A549 (cell line): ENCODE data around the gene GMCL1. TPM values are rescaled to one million over a fixed set of nuclear protein-coding genes. Genes with fewer than 3 reads are reported as not detected.
A peak's percentile ranks its signal among the peaks of the same experiment; 100 is the strongest.
"Not testable (repeated sequence)": the region's sequence is repeated elsewhere in the genome, so short reads cannot be mapped to it uniquely, and the experiment has no call there.

ENCODE experiments used
- ATAC-seq, 2 experiments: fragments of 200-7000 bp in 1 of 2; fragments of >200 bp in 1 of 2; cut with Nextera tagmentation in 1 of 2; cut with Tn5 transposase in 1 of 2; 3 replicates each; pipeline versions ENCODE4 v1.8.0 to v1.9.1; 2018 to 2020; ENCODE audit warnings: mild to moderate bottlenecking in 1 of 2, moderate library complexity in 1 of 2
- CTCF ChIA-PET: fragments of 300-600 bp; sonication (Branson Sonifier 250); formaldehyde crosslinking; extraction: SDS; loops from one replicate; lab custom pipeline; 2021; ENCODE audit warnings: antibody characterized with exemption, inconsistent platforms; lab: Yijun Ruan, JAX
- POLR2A ChIA-PET: fragments of 350-600 bp; formaldehyde crosslinking; extraction: SDS; loops from one replicate; lab custom pipeline; 2021; ENCODE audit warnings: antibody characterized with exemption, inconsistent platforms; lab: Yijun Ruan, JAX
- DNase-seq, 2 experiments: peaks; one replicate each; pipeline versions ENCODE4 v3.0.0 to v3.0.0-alpha.2; 2011 to 2016; ENCODE audit warnings: low read depth in 1 of 2, low spot score in 1 of 2
- FAIRE-seq: peaks from 2 replicates; lab custom pipeline; 2011; peaks lifted over from hg19 to GRCh38; lab: Jason Lieb, UNC
- H3K27ac ChIP-seq, 2 experiments: fragments of >200 bp; sonication (Bioruptor Twin); formaldehyde crosslinking; 3 replicates each; pipeline ENCODE4 v1.5.1; 2016 to 2017
- H3K4me1 ChIP-seq: fragments of >200 bp; sonication (Bioruptor Twin); formaldehyde crosslinking; 3 replicates; pipeline ENCODE4 v1.6.1; 2016
- H3K4me2 ChIP-seq: fragments of >200 bp; sonication (Bioruptor Twin); formaldehyde crosslinking; 3 replicates; pipeline ENCODE4 v1.6.1; 2016
- H3K4me3 ChIP-seq: fragments of >200 bp; sonication (Bioruptor Twin); formaldehyde crosslinking; 3 replicates; pipeline ENCODE4 v1.5.1; 2016
- H3K9me3 ChIP-seq: fragments of >200 bp; sonication (Bioruptor Twin); formaldehyde crosslinking; 3 replicates; pipeline ENCODE4 v1.6.1; 2016
- BHLHE40 ChIP-seq: IDR thresholded peaks from 2 replicates; pipeline ENCODE4 v1.6.1; 2012; ENCODE audit warnings: low read depth, low read length, inconsistent platforms
- CBX2 ChIP-seq: fragments of 200-600 bp; sonication (generic); IDR thresholded peaks from 2 replicates; pipeline ENCODE4 v1.6.1; 2016; ENCODE audit warnings: low read depth, mild to moderate bottlenecking, borderline replicate concordance
- FOXS1 ChIP-seq: fragments of 250-450 bp; sonication (Bioruptor Pico); IDR thresholded peaks from 2 replicates; pipeline ENCODE4 v1.5.0; 2020; ENCODE audit warnings: mild to moderate bottlenecking, moderate library complexity
- HEYL ChIP-seq: fragments of 250-450 bp; sonication (Bioruptor Pico); IDR thresholded peaks from 2 replicates; pipeline ENCODE4 v1.8.0; 2021; ENCODE audit warnings: mild to moderate bottlenecking, moderate library complexity
- HOXB13 ChIP-seq: fragments of 250-450 bp; sonication (Bioruptor Pico); IDR thresholded peaks from 2 replicates; pipeline ENCODE4 v1.5.0; 2020; ENCODE audit warnings: low read depth, mild to moderate bottlenecking, moderate library complexity
- JUN ChIP-seq, 2 experiments: fragments of >200 bp; sonication (Bioruptor Twin); formaldehyde crosslinking; IDR thresholded peaks; 2 replicates in 1 of 2; 3 replicates in 1 of 2; pipeline ENCODE4 v1.6.1; 2016 to 2017
- KDM1A ChIP-seq: fragments of 200-600 bp; sonication (generic); IDR thresholded peaks from 2 replicates; pipeline ENCODE4 v1.6.1; 2016; ENCODE audit warnings: low read depth, mild to moderate bottlenecking
- MAFK ChIP-seq: fragments of 450-650 bp; IDR thresholded peaks from 2 replicates; pipeline ENCODE4 v1.6.1; 2014; ENCODE audit not compliant: partially characterized antibody
- NFE2L2 ChIP-seq: fragments of 150-350 bp; conservative IDR thresholded peaks from 2 replicates; pipeline ENCODE4 v1.6.1; 2014; ENCODE audit warnings: low read length
- PHF8 ChIP-seq: fragments of 200-600 bp; sonication (generic); IDR thresholded peaks from 2 replicates; pipeline ENCODE4 v1.6.1; 2016; ENCODE audit warnings: low read depth, mild to moderate bottlenecking, antibody characterized with exemption, moderate library complexity, borderline replicate concordance
- RAD21 ChIP-seq, 2 experiments: fragments of >200 bp in 1 of 2; sonication (Bioruptor Twin) in 1 of 2; formaldehyde crosslinking in 1 of 2; IDR thresholded peaks in 1 of 2; conservative IDR thresholded peaks in 1 of 2; 2 replicates in 1 of 2; 3 replicates in 1 of 2; pipeline ENCODE4 v1.6.1; 2012 to 2018; ENCODE audit warnings: inconsistent platforms in 1 of 2
- RCOR1 ChIP-seq: fragments of 150-350 bp; IDR thresholded peaks from 2 replicates; pipeline ENCODE4 v1.6.1; 2014; ENCODE audit warnings: antibody characterized with exemption, low read length, low read depth
- RNF2 ChIP-seq: fragments of 200-600 bp; sonication (generic); IDR thresholded peaks from 2 replicates; pipeline ENCODE4 v1.6.1; 2016; ENCODE audit warnings: low read depth, mild to moderate bottlenecking, antibody characterized with exemption, moderate library complexity, borderline replicate concordance
- SREBF2 ChIP-seq: fragments of 450-650 bp; IDR thresholded peaks from 2 replicates; pipeline ENCODE4 v1.6.1; 2014; ENCODE audit warnings: mild to moderate bottlenecking, moderate library complexity
- ZSCAN20 ChIP-seq: fragments of 250-450 bp; sonication (Bioruptor Pico); IDR thresholded peaks from 2 replicates; pipeline ENCODE4 v1.8.0; 2022; ENCODE audit warnings: mild to moderate bottlenecking, moderate library complexity
- WGBS: methylation state at CpG from one replicate; pipeline ENCODE4 v1.1.6; 2017; ENCODE audit errors: missing lambda C conversion rate; 5-methylcytosine and 5-hydroxymethylcytosine counted together
- polyA plus RNA-seq, 4 experiments: library from polyadenylated mRNA; depleted of rRNA in 3 of 4; stranded (reverse); fragments of >200 nt; fragmentation: RNase III in 1 of 4; extraction: RNeasy Plus Mini Kit Qiagen cat#74134 plus additional on column Dnase treatment in 1 of 4; gene quantifications; 2 replicates in 3 of 4; 3 replicates in 1 of 4; pipeline ENCODE4 v1.2.3, GENCODE V29; 2011 to 2017
- TF ChIP-seq, protein P1 (sequence below): fragments of 250-450 bp; sonication (Bioruptor Pico); IDR thresholded peaks from 2 replicates; pipeline ENCODE4 v1.5.0; 2021; ENCODE audit warnings: mild to moderate bottlenecking, moderate library complexity, borderline replicate concordance
- TF ChIP-seq, protein P2 (sequence below): fragments of 250-450 bp; sonication (Bioruptor Pico); IDR thresholded peaks from 2 replicates; pipeline ENCODE4 v1.5.0; 2020; ENCODE audit warnings: low read depth, mild to moderate bottlenecking, moderate library complexity

GMCL1 gene
- polyA plus RNA-seq, 2 of the 4 experiments (the other 2 are of a cell fraction): 16.6 to 21.1 TPM

DNA sequence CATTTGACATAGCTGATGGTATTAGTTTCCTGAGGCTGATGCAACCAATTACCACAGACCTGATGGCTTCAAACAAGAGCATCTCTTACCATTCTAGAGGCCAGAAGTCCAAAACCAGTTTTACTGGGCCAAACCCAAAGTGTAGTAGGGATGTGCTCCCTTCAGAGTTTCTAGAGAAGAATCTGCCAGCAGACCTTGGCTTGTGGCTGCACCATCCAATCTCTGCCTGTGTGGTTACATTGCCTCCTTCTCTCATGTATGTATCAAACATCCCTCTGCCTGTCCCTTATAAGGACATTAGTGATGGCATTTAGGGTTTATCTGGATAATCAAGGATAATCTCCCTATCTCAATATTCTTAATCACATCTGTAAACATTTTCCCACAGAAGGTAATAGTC is 59.8 kb downstream of the GMCL1 start (continued):
- TF ChIP-seq, protein P1, sequence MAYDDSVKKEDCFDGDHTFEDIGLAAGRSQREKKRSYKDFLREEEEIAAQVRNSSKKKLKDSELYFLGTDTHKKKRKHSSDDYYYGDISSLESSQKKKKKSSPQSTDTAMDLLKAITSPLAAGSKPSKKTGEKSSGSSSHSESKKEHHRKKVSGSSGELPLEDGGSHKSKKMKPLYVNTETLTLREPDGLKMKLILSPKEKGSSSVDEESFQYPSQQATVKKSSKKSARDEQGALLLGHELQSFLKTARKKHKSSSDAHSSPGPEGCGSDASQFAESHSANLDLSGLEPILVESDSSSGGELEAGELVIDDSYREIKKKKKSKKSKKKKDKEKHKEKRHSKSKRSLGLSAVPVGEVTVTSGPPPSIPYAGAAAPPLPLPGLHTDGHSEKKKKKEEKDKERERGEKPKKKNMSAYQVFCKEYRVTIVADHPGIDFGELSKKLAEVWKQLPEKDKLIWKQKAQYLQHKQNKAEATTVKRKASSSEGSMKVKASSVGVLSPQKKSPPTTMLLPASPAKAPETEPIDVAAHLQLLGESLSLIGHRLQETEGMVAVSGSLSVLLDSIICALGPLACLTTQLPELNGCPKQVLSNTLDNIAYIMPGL (CRISPR knock-in tag): no peak
- no peak for TF ChIP-seq FOXS1 (CRISPR knock-in tag)
- no peak for TF ChIP-seq MAFK
- TF ChIP-seq PHF8: no peak
- TF ChIP-seq HEYL (CRISPR knock-in tag): no peak
- TF ChIP-seq, protein P2, sequence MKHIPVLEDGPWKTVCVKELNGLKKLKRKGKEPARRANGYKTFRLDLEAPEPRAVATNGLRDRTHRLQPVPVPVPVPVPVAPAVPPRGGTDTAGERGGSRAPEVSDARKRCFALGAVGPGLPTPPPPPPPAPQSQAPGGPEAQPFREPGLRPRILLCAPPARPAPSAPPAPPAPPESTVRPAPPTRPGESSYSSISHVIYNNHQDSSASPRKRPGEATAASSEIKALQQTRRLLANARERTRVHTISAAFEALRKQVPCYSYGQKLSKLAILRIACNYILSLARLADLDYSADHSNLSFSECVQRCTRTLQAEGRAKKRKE: no peak

DNA sequence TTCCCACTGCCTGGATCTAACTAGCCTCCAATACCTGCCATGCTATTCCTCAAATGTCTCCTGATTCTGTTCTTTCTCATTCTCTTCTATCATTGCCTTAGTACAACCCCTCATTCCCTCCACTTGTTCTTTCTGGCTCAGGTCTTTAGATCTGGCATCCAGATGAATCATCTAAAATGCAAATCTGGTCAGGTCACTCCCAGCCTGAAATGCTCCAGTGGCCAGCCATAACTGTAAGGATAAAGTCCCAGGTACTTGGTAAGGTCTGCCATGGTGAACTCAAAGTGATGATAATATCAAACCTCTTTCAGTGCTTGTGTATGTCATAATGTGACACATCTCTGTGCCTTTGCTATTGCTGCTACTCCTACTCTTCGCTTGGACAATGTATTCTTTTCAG is 61.4 kb downstream of the GMCL1 start:
- Histone ChIP-seq H3K4me1 (peaks cover 8% of the 10 kb centered on the region; the same call in 2 of the 3 replicates), H3K4me2 (no peak overlapping the region), H3K9me3 (no peaks in the 10 kb centered on the region), H3K27ac (no peak overlapping the region), H3K4me3 (no peak overlapping the region)
- DNase-seq (no peak), FAIRE-seq (no peak), ATAC-seq (0 out of 6 replicates have a peak, but pooled peaks of 1 of the 2 experiments have one; percentile 3)
- no peak for TF ChIP-seq JUN (IDR thresholded peaks at IDR 0.05)
- no peak for TF ChIP-seq CBX2
- TF ChIP-seq HOXB13 (CRISPR knock-in tag): no peak
- no peak for TF ChIP-seq RNF2
- TF ChIP-seq RAD21 (conservative IDR thresholded peaks at IDR 0.05 in 1 of 2, IDR thresholded peaks at IDR 0.05 in 1 of 2): no peak
- TF ChIP-seq NFE2L2: no peak
- no peak for TF ChIP-seq RCOR1
- TF ChIP-seq ZSCAN20 (CRISPR knock-in tag): no peak
- TF ChIP-seq BHLHE40: no peak
- no peak for TF ChIP-seq SREBF2
- no peak for TF ChIP-seq HEYL (CRISPR knock-in tag)
- 19% methylated on average over 1 of the region's 1 CpG for WGBS
- POLR2A ChIA-PET: no interaction called here
- CTCF ChIA-PET: interaction anchor here (0.6 to 4.7 kb wide), 5 partner anchors 10 to 752 kb away, joined by 3 to 28 read pairs (median 5); no protein-coding TSS in a partner anchor

DNA sequence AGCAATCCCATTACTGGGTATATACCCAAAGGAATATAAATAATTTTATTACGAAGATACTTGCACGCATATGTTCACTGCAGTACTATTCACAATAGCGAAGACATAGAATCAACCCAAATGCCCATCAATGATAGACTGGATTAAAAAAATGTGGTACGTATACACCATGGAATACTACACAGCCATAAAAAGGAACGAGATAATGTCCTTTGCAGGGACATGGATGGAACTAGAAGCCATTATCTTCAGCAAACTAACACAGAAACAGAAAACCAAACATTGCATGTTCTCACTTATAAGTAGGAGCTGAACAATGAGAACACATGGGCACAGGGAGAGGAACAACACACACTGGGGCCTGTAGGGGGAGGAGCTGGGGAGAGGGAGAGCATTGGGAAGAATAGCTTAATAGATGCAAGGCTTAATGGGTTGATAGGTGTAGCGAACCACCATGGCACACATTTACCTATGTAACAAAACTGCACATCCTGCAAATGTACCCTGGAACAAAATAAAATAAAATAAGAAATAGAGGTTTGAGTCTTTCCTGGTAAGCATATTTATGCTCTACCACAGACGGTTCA is 63.5 kb downstream of the GMCL1 start:
- TF ChIP-seq KDM1A: 0 out of 2 replicates have a peak, but pooled peaks have one; percentile 37
- Histone ChIP-seq H3K27ac (peak overlapping the region; percentile 75 to 88; a peak in 5 of 6 replicates), H3K4me3 (peak overlapping the region; percentile 69; the same call in 2 of the 3 replicates), H3K4me2 (peak overlapping the region; percentile 85)
- DNase-seq (peak in 1 of 2 experiments; percentile 18), ATAC-seq (peak in 1 of 2 experiments; percentile 28; a peak in 1 of 6 replicates)
- H3K4me1 ChIP-seq, FAIRE-seq, H3K9me3 ChIP-seq: not testable (repeated sequence)
- ChIA-PET CTCF (interaction anchor here (0.6 to 4.7 kb wide), 6 partner anchors 11 to 168 kb away, joined by 3 to 28 read pairs (median 3); no protein-coding TSS in a partner anchor), POLR2A (interaction anchor here (0.8 to 1.4 kb wide), 6 partner anchors 18 to 298 kb away, joined by 3 to 17 read pairs (median 3); partner anchors contain the start of genes C2orf42 and MXD1)
- 72% methylated on average over 7 of the region's 7 CpGs for WGBS
